ENCODE measurements around the gene CNST. TPM values are rescaled to one million over a fixed set of nuclear protein-coding genes. Genes with fewer than 3 reads are reported as not detected.

CNST gene
- polyA plus RNA-seq, 1 donor (not counting 4 experiments of a cell fraction or from before 2014, with no cell fraction given): 9.8 TPM

DNA sequence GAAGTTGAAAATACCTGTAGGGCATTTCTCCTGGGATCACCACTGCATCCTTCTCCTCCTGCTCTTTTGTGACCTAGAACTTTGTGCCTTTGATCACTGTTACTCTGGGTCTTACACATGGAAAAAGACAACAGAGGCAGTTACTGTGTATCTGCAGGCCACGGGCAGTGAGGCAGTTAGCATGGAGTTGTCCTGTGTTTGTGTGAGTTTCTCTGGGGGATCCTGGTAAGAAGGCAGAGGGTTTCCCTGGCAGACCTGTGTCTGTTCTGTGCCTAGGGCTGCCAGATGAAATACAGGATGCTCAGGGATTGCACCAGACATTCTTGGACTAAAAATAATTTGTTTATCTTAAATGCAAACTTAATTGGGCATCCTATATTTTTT lies 113.5 kb downstream of the CNST start:
- H3K4me3 ChIP-seq (ENCODE audit: control insufficient read depth in 2 of 3, extremely low read depth in 1 of 3, insufficient read depth in 2 of 3, low read depth in 1 of 3, low read length in 3 of 3): no peak overlapping the region
- no peak for TF ChIP-seq EZH2 (IDR thresholded peaks at IDR 0.05; ENCODE audit: low read length)
- TF ChIP-seq, protein P1, sequence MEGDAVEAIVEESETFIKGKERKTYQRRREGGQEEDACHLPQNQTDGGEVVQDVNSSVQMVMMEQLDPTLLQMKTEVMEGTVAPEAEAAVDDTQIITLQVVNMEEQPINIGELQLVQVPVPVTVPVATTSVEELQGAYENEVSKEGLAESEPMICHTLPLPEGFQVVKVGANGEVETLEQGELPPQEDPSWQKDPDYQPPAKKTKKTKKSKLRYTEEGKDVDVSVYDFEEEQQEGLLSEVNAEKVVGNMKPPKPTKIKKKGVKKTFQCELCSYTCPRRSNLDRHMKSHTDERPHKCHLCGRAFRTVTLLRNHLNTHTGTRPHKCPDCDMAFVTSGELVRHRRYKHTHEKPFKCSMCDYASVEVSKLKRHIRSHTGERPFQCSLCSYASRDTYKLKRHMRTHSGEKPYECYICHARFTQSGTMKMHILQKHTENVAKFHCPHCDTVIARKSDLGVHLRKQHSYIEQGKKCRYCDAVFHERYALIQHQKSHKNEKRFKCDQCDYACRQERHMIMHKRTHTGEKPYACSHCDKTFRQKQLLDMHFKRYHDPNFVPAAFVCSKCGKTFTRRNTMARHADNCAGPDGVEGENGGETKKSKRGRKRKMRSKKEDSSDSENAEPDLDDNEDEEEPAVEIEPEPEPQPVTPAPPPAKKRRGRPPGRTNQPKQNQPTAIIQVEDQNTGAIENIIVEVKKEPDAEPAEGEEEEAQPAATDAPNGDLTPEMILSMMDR (optimal IDR thresholded peaks at IDR 0.05 in 1 of 3, IDR thresholded peaks at IDR 0.05 in 1 of 3, conservative IDR thresholded peaks at IDR 0.05 in 1 of 3; ENCODE audit: extremely low read depth in 1 of 3, insufficient read depth in 2 of 3, low read length in 3 of 3): no peak
- no peaks in the 10 kb centered on the region for H3K27me3 ChIP-seq (ENCODE audit: control insufficient read depth, extremely low read depth, insufficient read depth, low read length)
- H3K79me2 ChIP-seq (ENCODE audit: control insufficient read depth, insufficient read depth, low read length): no peaks in the 10 kb centered on the region
- no peak overlapping the region for H3K9ac ChIP-seq (ENCODE audit: control insufficient read depth, extremely low read depth, insufficient read depth, low read length)
- H3K4me1 ChIP-seq (ENCODE audit: control insufficient read depth, extremely low read depth, insufficient read depth, low read length): no peaks in the 10 kb centered on the region
- dilution Hi-C loops (cut with MboI; ENCODE audit: extremely low pct_ligation_motif_present, low sequenced_read_pairs): no loop called here
- no peak overlapping the region for H2AFZ ChIP-seq (ENCODE audit: control insufficient read depth, low read length)
- no peaks in the 10 kb centered on the region for H4K20me1 ChIP-seq (ENCODE audit: control insufficient read depth, extremely low read depth, insufficient read depth, low read length)
- H3K4me2 ChIP-seq (ENCODE audit: control insufficient read depth, extremely low read depth, insufficient read depth, low read depth, low read length): no peak overlapping the region
- DNase-seq (ENCODE audit: low read depth, low spot score) (no peak), FAIRE-seq (no peak)
- H3K36me3 ChIP-seq (ENCODE audit: control insufficient read depth in 2 of 2, extremely low read depth in 1 of 2, insufficient read depth in 2 of 2, low read length in 2 of 2): no peaks in the 10 kb centered on the region
- no peak overlapping the region for H3K27ac ChIP-seq (ENCODE audit: control insufficient read depth, insufficient read depth, low read length)
- no peaks in the 10 kb centered on the region for H3K9me1 ChIP-seq (ENCODE audit: control insufficient read depth, extremely low read depth, insufficient read depth, low read length)
- no peaks in the 10 kb centered on the region for H3K9me3 ChIP-seq (ENCODE audit: control insufficient read depth, low read depth, low read length)

DNA sequence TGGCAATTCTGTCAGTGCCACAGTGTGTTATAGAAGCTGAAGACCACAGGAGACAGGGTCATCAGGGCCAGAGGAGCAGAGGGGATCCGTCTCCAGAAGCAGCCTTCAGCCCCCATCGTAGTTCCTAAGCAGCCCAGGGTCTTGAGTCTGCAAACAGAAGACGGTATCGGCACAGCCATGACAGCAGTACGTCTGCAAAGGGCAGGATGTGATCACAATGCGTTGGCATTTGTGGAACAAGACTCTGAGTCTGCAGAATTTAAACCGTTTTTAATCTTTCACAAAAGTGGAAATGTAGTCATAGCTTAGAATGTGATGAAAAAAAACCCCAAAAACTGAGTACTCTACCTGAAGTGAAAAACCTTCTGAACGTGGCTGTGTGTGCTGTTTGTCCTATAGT lies 113.9 kb downstream of the CNST start:
- TF ChIP-seq EZH2 (IDR thresholded peaks at IDR 0.05; ENCODE audit: low read length): no peak
- TF ChIP-seq, protein P1 (optimal IDR thresholded peaks at IDR 0.05 in 1 of 3, IDR thresholded peaks at IDR 0.05 in 1 of 3, conservative IDR thresholded peaks at IDR 0.05 in 1 of 3; ENCODE audit: extremely low read depth in 1 of 3, insufficient read depth in 2 of 3, low read length in 3 of 3): no peak
- DNase-seq (ENCODE audit: low read depth, low spot score) (no peak), FAIRE-seq (no peak)
- Histone ChIP-seq H2AFZ (ENCODE audit: control insufficient read depth, low read length) (no peak overlapping the region), H3K79me2 (ENCODE audit: control insufficient read depth, insufficient read depth, low read length) (no peaks in the 10 kb centered on the region), H3K4me2 (ENCODE audit: control insufficient read depth, extremely low read depth, insufficient read depth, low read depth, low read length) (no peak overlapping the region), H3K9me3 (ENCODE audit: control insufficient read depth, low read depth, low read length) (no peaks in the 10 kb centered on the region), H3K4me3 (ENCODE audit: control insufficient read depth in 2 of 3, extremely low read depth in 1 of 3, insufficient read depth in 2 of 3, low read depth in 1 of 3, low read length in 3 of 3) (no peak overlapping the region), H3K27me3 (ENCODE audit: control insufficient read depth, extremely low read depth, insufficient read depth, low read length) (no peaks in the 10 kb centered on the region), H4K20me1 (ENCODE audit: control insufficient read depth, extremely low read depth, insufficient read depth, low read length) (no peaks in the 10 kb centered on the region), H3K4me1 (ENCODE audit: control insufficient read depth, extremely low read depth, insufficient read depth, low read length) (no peaks in the 10 kb centered on the region), H3K36me3 (ENCODE audit: control insufficient read depth in 2 of 2, extremely low read depth in 1 of 2, insufficient read depth in 2 of 2, low read length in 2 of 2) (no peaks in the 10 kb centered on the region), H3K27ac (ENCODE audit: control insufficient read depth, insufficient read depth, low read length) (no peak overlapping the region), H3K9ac (ENCODE audit: control insufficient read depth, extremely low read depth, insufficient read depth, low read length) (no peak overlapping the region), H3K9me1 (ENCODE audit: control insufficient read depth, extremely low read depth, insufficient read depth, low read length) (no peaks in the 10 kb centered on the region)
- dilution Hi-C loops (cut with MboI; ENCODE audit: extremely low pct_ligation_motif_present, low sequenced_read_pairs): no loop called here
